NCI-H1694 (cell line): ENCODE results near the gene FBXW2.
A peak's percentile ranks its signal among the peaks of the same experiment; 100 is the strongest.

ENCODE experiments used
- DNase-seq: peaks from one replicate; lab custom pipeline; 2025; lab: John Stamatoyannopoulos, UW

The FBXW2 gene

GRCh38 chr9:120714088-120714845 lies 78.9 kb downstream of the FBXW2 start, which contains the start of gene MEGF9:
TSS of gene MEGF9 (minus strand) at chr9:120714470. CDS start at chr9:120714358, 112 bp downstream.
- peak; percentile 91 for DNase-seq

- no peak for DNase-seq
Measured at GRCh38 chr9:120713257-120714087, 79.7 kb downstream of the FBXW2 start.

- no peak for DNase-seq
Measured at GRCh38 chr9:120712539-120713031, 80.6 kb downstream of the FBXW2 start.

- DNase-seq = no peak
Measured at GRCh38 chr9:120711841-120712538, 81.2 kb downstream of the FBXW2 start.

DNA sequence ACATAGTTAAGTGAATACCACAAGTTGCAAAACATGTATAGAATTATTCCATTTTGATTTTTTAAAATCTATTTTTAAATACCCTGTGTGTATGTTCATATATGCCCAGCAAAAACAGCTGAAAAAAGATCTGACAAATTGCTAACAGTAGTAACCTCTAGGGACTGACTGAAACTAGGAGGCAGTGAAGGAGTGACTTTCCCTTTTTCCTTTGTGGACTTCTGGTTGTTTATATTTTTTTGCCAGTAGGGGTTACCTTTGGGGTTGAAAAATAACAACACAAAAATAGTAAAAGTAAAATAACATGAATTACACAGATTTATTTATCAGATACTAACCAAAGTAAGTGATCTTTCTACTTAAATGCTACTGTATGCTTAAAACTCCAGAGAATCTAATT lies 81.9 kb downstream of the FBXW2 start:
- DNase-seq = no peak

GRCh38 chr9:120710110-120710981 lies 82.9 kb downstream of the FBXW2 start:
- DNase-seq = no peak

DNA sequence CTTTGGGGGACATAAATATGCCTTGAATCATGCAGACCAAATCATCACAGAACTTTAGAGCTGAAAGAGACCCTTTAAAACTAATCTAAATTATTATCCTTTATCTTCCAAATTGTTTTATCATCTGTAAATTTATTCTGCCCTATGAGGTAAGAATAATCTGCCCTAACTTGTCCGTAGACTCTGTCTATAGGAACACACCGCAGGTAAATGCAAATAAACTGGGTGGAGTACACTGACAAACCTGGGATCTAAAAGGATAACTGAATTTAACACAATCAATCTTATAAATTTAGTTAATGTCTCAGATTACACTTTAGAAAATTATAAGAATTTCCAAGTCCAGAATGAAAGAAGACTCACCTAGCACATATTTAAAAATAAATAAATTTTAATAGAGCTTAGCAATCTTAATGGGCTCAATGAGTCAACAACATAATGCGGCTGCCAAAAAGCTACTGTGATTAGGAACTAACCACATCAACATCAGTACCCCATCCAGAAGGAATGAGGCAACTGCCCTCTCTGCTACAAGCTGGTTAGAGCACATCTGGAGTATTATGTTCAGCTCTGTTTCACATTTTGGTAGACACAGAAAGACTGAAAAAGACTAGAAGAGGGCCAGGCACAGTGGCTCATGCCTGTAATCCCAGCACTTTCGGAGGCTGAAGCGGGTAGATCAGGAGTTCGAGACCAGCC lies 84.5 kb downstream of the FBXW2 start:
- DNase-seq = no peak

DNA sequence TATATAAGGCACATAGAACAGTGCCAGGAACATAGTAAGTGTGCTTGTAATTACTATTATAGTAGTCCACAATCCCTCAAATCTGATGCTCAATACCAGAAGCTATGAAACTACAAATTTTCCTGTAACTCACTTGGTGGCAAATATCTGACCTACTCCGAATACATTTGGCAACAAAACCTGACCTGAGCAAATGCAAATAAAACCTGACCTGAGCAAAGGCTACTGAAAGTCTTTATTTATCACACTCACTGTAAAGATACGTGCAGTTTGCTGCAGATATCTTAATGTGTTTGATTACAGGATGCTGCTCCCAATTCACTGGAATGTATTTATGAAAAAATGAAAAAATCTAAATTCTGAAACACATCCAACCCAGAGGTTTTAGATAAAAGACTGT lies 86.0 kb downstream of the FBXW2 start:
- DNase-seq = no peak
